ENCODE measurements around the gene ZFAND3.

ZFAND3 gene

DNA sequence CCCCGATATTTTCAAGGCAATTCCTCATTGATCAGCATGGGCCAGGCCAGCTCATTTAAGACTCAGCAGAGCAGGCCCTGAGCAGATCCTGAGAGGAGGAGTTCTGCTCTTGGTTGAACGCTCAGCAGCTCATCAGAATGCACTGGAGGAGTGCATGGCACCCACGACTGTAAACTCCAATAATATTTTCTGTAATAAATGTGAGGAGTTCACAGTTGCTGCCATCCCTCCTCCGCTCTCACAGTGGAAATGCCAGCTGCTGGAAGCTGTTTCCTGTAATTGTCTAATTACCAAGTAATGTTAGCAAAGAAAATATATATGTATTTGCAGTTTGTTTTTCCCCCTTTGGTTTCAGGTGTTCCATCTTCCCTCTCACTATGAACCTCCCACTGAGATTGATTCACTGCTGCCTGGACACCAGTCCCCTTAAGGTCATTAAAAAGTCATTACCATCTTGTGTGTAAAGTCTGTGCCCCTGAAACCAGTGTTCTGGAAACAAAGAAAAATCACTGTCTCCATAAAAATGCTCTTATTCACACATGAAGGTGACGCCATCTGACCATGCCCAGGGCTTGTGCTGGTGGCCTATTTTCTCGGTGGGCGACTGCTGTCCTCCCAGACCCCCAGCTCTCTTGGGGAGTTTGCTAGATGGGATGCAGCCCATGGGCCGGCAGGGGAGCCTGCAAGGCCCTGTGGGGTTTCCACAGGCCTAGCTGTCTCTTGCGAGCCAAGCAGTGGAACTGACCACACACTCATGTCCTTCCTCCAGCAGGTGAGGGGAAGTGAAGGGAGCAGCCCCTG, 374.2 kb downstream of the ZFAND3 start:
- in situ Hi-C loops (cut with HindIII; ENCODE audit: low sequenced_read_pairs), result no loop called here

DNA sequence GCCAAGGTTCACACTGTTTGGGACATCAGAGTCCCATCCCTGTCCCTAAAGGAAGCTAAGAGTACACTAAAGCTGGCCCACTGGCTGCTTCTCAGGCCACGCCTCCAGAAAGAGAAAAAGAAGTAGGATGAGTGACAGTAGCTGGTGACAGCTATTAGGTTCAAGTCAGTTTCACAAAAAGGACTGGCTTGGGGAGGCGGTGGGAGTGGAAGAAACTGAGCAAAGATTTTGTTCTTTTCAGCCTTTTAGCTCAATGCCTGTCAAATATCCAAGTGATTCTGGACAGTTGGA, 374.7 kb downstream of the ZFAND3 start:
- in situ Hi-C loops (cut with HindIII; ENCODE audit: low sequenced_read_pairs), result no loop called here

DNA sequence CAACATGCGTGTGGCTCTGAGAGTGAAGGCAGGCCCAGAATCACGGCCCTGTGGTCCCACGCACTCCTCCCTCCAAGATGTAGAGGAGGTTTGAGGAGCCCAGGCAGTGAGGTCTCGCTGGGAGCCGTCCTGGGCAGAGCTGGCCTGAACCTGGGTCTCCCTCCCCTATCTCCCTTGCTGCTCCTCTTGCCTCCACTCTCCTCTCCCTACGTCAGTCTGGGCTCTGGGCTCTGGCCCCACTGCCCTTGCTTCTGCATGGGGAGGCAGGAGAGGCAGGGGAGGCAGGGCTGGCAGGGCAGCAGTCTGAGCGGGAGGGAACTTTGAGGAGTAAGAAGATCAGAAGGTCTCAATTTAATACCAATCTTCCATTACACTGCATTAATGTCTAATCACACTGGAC, 375.1 kb downstream of the ZFAND3 start:
- in situ Hi-C loops (cut with HindIII; ENCODE audit: low sequenced_read_pairs), result no loop called here

- in situ Hi-C loops (cut with HindIII; ENCODE audit: low sequenced_read_pairs), result loop anchor here (5.0 kb wide), 1 partner anchor 97 kb away; no protein-coding TSS in a partner anchor
Measured at GRCh38 chr6:38195113-38195635, 375.6 kb downstream of the ZFAND3 start.

GRCh38 chr6:38198219-38198618, 378.7 kb downstream of the ZFAND3 start:
- in situ Hi-C loops (cut with HindIII; ENCODE audit: low sequenced_read_pairs), result loop anchor here (5.0 kb wide), 1 partner anchor 94 kb away; no protein-coding TSS in a partner anchor
